NT2/D1 (cell line): ENCODE results near the gene TMEM51.

ENCODE experiments used
- DNase-seq: peaks from one replicate; pipeline ENCODE4 v3.0.0-alpha.2; 2011; ENCODE audit warnings: low read depth, low spot score
- H3K27me3 ChIP-seq: 2 replicates; pipeline ENCODE4 v1.6.0; 2011; ENCODE audit warnings: mild to moderate bottlenecking; ENCODE audit not compliant: insufficient read length, insufficient read depth
- H3K36me3 ChIP-seq: 2 replicates; pipeline ENCODE4 v1.6.1; 2011; ENCODE audit warnings: mild to moderate bottlenecking, low read length, mixed read lengths; ENCODE audit not compliant: insufficient read depth, insufficient read length
- H3K4me1 ChIP-seq: 2 replicates; pipeline ENCODE4 v1.5.1; 2011; ENCODE audit not compliant: insufficient read depth, insufficient read length
- H3K4me3 ChIP-seq: 2 replicates; pipeline ENCODE4 v1.5.1; 2011; ENCODE audit warnings: low read depth; ENCODE audit not compliant: insufficient read length
- H3K9ac ChIP-seq: 2 replicates; pipeline ENCODE4 v1.6.0; 2011; ENCODE audit warnings: low read depth; ENCODE audit not compliant: insufficient read length
- H3K9me3 ChIP-seq: 2 replicates; pipeline ENCODE4 v1.5.1; 2011; ENCODE audit warnings: mild to moderate bottlenecking, low read length; ENCODE audit not compliant: insufficient read depth
- SUZ12 ChIP-seq: IDR thresholded peaks from 2 replicates; pipeline ENCODE4 v1.6.1; 2011; ENCODE audit not compliant: insufficient read length, insufficient read depth; ENCODE audit errors: extremely low read depth
- YY1 ChIP-seq: IDR thresholded peaks from 2 replicates; pipeline ENCODE4 v1.6.1; 2011; ENCODE audit not compliant: insufficient read length, insufficient read depth
- ZNF274 ChIP-seq: IDR thresholded peaks from 2 replicates; pipeline ENCODE4 v1.6.1; 2011; ENCODE audit warnings: mild to moderate bottlenecking, low read depth, low read length

The TMEM51 gene

GRCh38 chr1:15196069-15196468, 42.5 kb downstream of the TMEM51 start:
- peaks cover 5% of the 10 kb centered on the region for H3K4me1 ChIP-seq
- TF ChIP-seq SUZ12 (no peak), ZNF274 (no peak), YY1 (no peak)

GRCh38 chr1:15196807-15197530, 43.4 kb downstream of the TMEM51 start:
- no peaks in the 10 kb centered on the region for H3K27me3 ChIP-seq
- peaks cover 7% of the 10 kb centered on the region for H3K4me1 ChIP-seq
- H3K4me3 ChIP-seq: no peak overlapping the region
- H3K36me3 ChIP-seq: no peaks in the 10 kb centered on the region
- no peaks in the 10 kb centered on the region for H3K9me3 ChIP-seq
- no peak for DNase-seq
- TF ChIP-seq SUZ12 (no peak), YY1 (no peak), ZNF274 (no peak)
- no peak overlapping the region for H3K9ac ChIP-seq

More at GRCh38 chr1:15196069-15196468, 42.5 kb downstream of the TMEM51 start:
- no peak for DNase-seq
- no peak overlapping the region for H3K9ac ChIP-seq
- H3K4me3 ChIP-seq: no peak overlapping the region
- no peaks in the 10 kb centered on the region for H3K9me3 ChIP-seq
- H3K27me3 ChIP-seq: no peaks in the 10 kb centered on the region
- H3K36me3 ChIP-seq: no peaks in the 10 kb centered on the region

GRCh38 chr1:15197591-15198447, 44.3 kb downstream of the TMEM51 start:
- H3K9ac ChIP-seq: peak overlapping the region; percentile 56
- H3K4me1 ChIP-seq: peaks cover 7% of the 10 kb centered on the region
- H3K27me3 ChIP-seq: no peaks in the 10 kb centered on the region
- no peak for TF ChIP-seq SUZ12
- TF ChIP-seq YY1: no peak
- no peak for TF ChIP-seq ZNF274
- no peaks in the 10 kb centered on the region for H3K36me3 ChIP-seq
- H3K4me3 ChIP-seq: no peak overlapping the region
- DNase-seq: no peak
- no peaks in the 10 kb centered on the region for H3K9me3 ChIP-seq

GRCh38 chr1:15198684-15199083, 45.1 kb downstream of the TMEM51 start:
- TF ChIP-seq YY1: no peak
- TF ChIP-seq SUZ12: no peak
- no peak for TF ChIP-seq ZNF274
- Histone ChIP-seq H3K9ac (no peak overlapping the region), H3K4me3 (no peak overlapping the region), H3K27me3 (no peaks in the 10 kb centered on the region), H3K9me3 (no peaks in the 10 kb centered on the region), H3K4me1 (peaks cover 7% of the 10 kb centered on the region), H3K36me3 (no peaks in the 10 kb centered on the region)
- no peak for DNase-seq

- Histone ChIP-seq H3K36me3 (no peaks in the 10 kb centered on the region), H3K9me3 (no peaks in the 10 kb centered on the region), H3K27me3 (no peaks in the 10 kb centered on the region), H3K9ac (no peak overlapping the region), H3K4me3 (no peak overlapping the region), H3K4me1 (peaks cover 8% of the 10 kb centered on the region)
- TF ChIP-seq YY1: no peak
- no peak for TF ChIP-seq ZNF274
- TF ChIP-seq SUZ12: no peak
- no peak for DNase-seq
These were observed 47.7 kb downstream of the TMEM51 start for GRCh38 chr1:15201221-15201620.

GRCh38 chr1:15201849-15202551, 48.5 kb downstream of the TMEM51 start:
- TF ChIP-seq ZNF274 (no peak), SUZ12 (no peak), YY1 (no peak)
- no peaks in the 10 kb centered on the region for H3K27me3 ChIP-seq
- H3K9me3 ChIP-seq: no peaks in the 10 kb centered on the region
- H3K4me1 ChIP-seq: peaks cover 10% of the 10 kb centered on the region
- no peaks in the 10 kb centered on the region for H3K36me3 ChIP-seq
- no peak overlapping the region for H3K4me3 ChIP-seq
- no peak overlapping the region for H3K9ac ChIP-seq
- DNase-seq: no peak

GRCh38 chr1:15204931-15205330, 51.4 kb downstream of the TMEM51 start:
- Histone ChIP-seq H3K4me3 (no peak overlapping the region), H3K9ac (no peak overlapping the region), H3K4me1 (peaks cover 13% of the 10 kb centered on the region), H3K9me3 (no peaks in the 10 kb centered on the region), H3K36me3 (no peaks in the 10 kb centered on the region), H3K27me3 (no peaks in the 10 kb centered on the region)
- TF ChIP-seq SUZ12 (no peak), ZNF274 (no peak), YY1 (no peak)
- no peak for DNase-seq
